Activated CD8-positive, alpha-beta T cell treated with anti-CD3 and anti-CD28 coated beads for 36 hours (primary cell): ENCODE data around the gene AGPAT4. TPM values are rescaled to one million over a fixed set of nuclear protein-coding genes. Genes with fewer than 3 reads are reported as not detected.

Experiments
- ATAC-seq: fragments of 200-7000 bp; cut with Tn5 transposase; one replicate; pipeline ENCODE4 v1.10.0; 2021; ENCODE audit warnings: mild to moderate bottlenecking, moderate library complexity
- CTCF ChIA-PET: fragments of 350-600 bp; sonication (Branson Sonifier 250); formaldehyde crosslinking; loops from one replicate; lab custom pipeline; 2021; ENCODE audit warnings: antibody characterized with exemption; lab: Charles Lee
- POLR2A ChIA-PET: fragments of 350-600 bp; sonication (Branson Sonifier 250); formaldehyde crosslinking; loops from one replicate; lab custom pipeline; 2021; ENCODE audit warnings: antibody characterized with exemption; lab: Charles Lee
- DNase-seq: peaks from one replicate; pipeline ENCODE4 v3.0.0-alpha.2; 2020
- H3K27ac Mint-ChIP-seq: one replicate; pipeline ENCODE4 v1.8.0; 2021; ENCODE audit warnings: mild to moderate bottlenecking, mixed read lengths
- H3K27me3 Mint-ChIP-seq: one replicate; pipeline ENCODE4 v1.8.0; 2021; ENCODE audit warnings: mixed read lengths
- H3K36me3 Mint-ChIP-seq: one replicate; pipeline ENCODE4 v1.8.0; 2021; ENCODE audit warnings: low read depth, mixed read lengths
- H3K4me1 Mint-ChIP-seq: one replicate; pipeline ENCODE4 v1.8.0; 2021; ENCODE audit warnings: low read depth, mixed read lengths
- H3K4me3 Mint-ChIP-seq: one replicate; pipeline ENCODE4 v1.8.0; 2021; ENCODE audit warnings: mild to moderate bottlenecking, moderate library complexity, mixed read lengths
- H3K9me3 Mint-ChIP-seq: one replicate; pipeline ENCODE4 v1.8.0; 2021; ENCODE audit warnings: mixed read lengths
- intact Hi-C: fragments of 100-400 bp; cut with micrococcal nuclease; formaldehyde crosslinking; loops from one replicate; pipeline ENCODE4 v1.10.0; 2022
- total RNA-seq, 2 experiments: library from RNA; stranded (reverse); gene quantifications; one replicate each; pipeline ENCODE4 v1.2.3, GENCODE V29; 2021
- TF ChIP-seq, protein P1 (sequence below): fragments of 200-600 bp; IDR thresholded peaks from one replicate; pipeline ENCODE4 v1.8.0; 2022; ENCODE audit warnings: antibody characterized with exemption, mild to moderate bottlenecking

The AGPAT4 gene
- total RNA-seq, 2 experiments from 2014 or later, result 3.5 to 4.7 TPM

DNA sequence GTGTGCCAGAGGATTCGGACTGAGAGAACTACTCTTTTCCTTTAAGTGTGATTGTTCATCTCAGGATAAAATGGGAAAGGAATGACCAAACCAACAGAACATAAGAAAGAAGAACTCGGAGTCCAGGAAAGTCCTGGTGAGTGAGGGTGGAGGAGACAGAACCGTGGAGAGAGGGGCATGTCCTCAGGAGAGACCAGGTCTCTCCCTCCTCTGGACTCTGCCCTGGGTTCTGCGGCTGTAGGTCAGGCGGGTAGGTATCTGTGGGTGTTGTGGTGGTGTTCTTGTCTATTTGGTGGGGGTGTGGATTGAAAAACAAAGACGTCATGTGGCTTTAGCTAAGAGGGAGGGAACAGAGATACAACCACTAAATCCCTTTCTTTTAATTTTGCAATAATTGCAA is 29.1 kb upstream of the AGPAT4 start:
- H3K9me3 Mint-ChIP-seq, result no peaks in the 10 kb centered on the region
- no peaks in the 10 kb centered on the region for H3K27me3 Mint-ChIP-seq
- CTCF ChIA-PET, result no interaction called here
- no peak for DNase-seq
- H3K4me1 Mint-ChIP-seq, result no peaks in the 10 kb centered on the region
- intact Hi-C loops, result no loop called here
- no peak overlapping the region for H3K4me3 Mint-ChIP-seq
- H3K27ac Mint-ChIP-seq, result no peak overlapping the region
- H3K36me3 Mint-ChIP-seq, result no peaks in the 10 kb centered on the region
- POLR2A ChIA-PET, result no interaction called here
- ATAC-seq, result no peak
- TF ChIP-seq, protein P1, sequence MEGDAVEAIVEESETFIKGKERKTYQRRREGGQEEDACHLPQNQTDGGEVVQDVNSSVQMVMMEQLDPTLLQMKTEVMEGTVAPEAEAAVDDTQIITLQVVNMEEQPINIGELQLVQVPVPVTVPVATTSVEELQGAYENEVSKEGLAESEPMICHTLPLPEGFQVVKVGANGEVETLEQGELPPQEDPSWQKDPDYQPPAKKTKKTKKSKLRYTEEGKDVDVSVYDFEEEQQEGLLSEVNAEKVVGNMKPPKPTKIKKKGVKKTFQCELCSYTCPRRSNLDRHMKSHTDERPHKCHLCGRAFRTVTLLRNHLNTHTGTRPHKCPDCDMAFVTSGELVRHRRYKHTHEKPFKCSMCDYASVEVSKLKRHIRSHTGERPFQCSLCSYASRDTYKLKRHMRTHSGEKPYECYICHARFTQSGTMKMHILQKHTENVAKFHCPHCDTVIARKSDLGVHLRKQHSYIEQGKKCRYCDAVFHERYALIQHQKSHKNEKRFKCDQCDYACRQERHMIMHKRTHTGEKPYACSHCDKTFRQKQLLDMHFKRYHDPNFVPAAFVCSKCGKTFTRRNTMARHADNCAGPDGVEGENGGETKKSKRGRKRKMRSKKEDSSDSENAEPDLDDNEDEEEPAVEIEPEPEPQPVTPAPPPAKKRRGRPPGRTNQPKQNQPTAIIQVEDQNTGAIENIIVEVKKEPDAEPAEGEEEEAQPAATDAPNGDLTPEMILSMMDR, result no peak

- H3K36me3 Mint-ChIP-seq, result no peaks in the 10 kb centered on the region
- DNase-seq (no peak), ATAC-seq (no peak)
- no peaks in the 10 kb centered on the region for H3K9me3 Mint-ChIP-seq
- H3K27ac Mint-ChIP-seq, result no peak overlapping the region
- ChIA-PET POLR2A (no interaction called here), CTCF (interaction anchor here (1.8 kb wide), 1 partner anchor 70 kb away, joined by 6 read pairs; no protein-coding TSS in a partner anchor)
- H3K4me1 Mint-ChIP-seq, result no peaks in the 10 kb centered on the region
- TF ChIP-seq, protein P1, result no peak
- H3K4me3 Mint-ChIP-seq, result no peak overlapping the region
- no peaks in the 10 kb centered on the region for H3K27me3 Mint-ChIP-seq
- intact Hi-C loops, result no loop called here
Measured at GRCh38 chr6:161301338-161301737, 27.5 kb upstream of the AGPAT4 start.

GRCh38 chr6:161300823-161301222 is 27.0 kb upstream of the AGPAT4 start:
- Mint-ChIP-seq H3K27me3 (no peaks in the 10 kb centered on the region), H3K9me3 (no peaks in the 10 kb centered on the region), H3K36me3 (no peaks in the 10 kb centered on the region), H3K4me1 (no peaks in the 10 kb centered on the region), H3K27ac (no peak overlapping the region), H3K4me3 (no peak overlapping the region)
- TF ChIP-seq, protein P1, result no peak
- intact Hi-C loops, result no loop called here
- POLR2A ChIA-PET, result no interaction called here
- no peak for DNase-seq
- no peak for ATAC-seq
- CTCF ChIA-PET, result interaction anchor here (1.8 kb wide), 1 partner anchor 70 kb away, joined by 6 read pairs; no protein-coding TSS in a partner anchor

- Mint-ChIP-seq H3K9me3 (no peaks in the 10 kb centered on the region), H3K27me3 (no peaks in the 10 kb centered on the region), H3K27ac (no peak overlapping the region), H3K4me3 (no peak overlapping the region), H3K36me3 (no peaks in the 10 kb centered on the region), H3K4me1 (no peaks in the 10 kb centered on the region)
- intact Hi-C loops, result no loop called here
- CTCF ChIA-PET, result interaction anchor here (1.2 kb wide), 1 partner anchor 24 kb away, joined by 3 read pairs; no protein-coding TSS in a partner anchor
- POLR2A ChIA-PET, result no interaction called here
- TF ChIP-seq, protein P1, result no peak
- DNase-seq (no peak), ATAC-seq (no peak)
Measured at GRCh38 chr6:161299726-161300125, 25.9 kb upstream of the AGPAT4 start.

DNA sequence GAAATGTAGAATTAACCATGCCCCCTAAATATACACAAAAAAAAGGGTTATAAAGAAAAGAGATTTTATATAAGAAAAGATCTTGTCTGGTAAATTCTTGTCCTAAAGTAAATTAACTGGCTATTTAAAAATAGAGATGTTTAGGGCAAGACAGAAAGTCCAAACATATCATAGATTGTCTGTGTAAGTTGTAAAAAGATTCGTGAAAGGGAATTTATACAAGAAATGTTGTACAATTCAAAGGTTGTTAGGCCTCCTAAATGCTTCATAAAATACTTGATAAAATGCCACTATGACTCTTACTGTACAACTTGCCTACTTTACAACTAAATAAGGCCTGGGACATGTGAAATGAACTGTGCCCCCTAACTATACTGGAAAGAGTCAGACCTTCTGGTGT is 21.9 kb upstream of the AGPAT4 start:
- H3K36me3 Mint-ChIP-seq, result no peaks in the 10 kb centered on the region
- ATAC-seq, result no peak
- no peaks in the 10 kb centered on the region for H3K9me3 Mint-ChIP-seq
- TF ChIP-seq, protein P1, result no peak
- no peak overlapping the region for H3K4me3 Mint-ChIP-seq
- ChIA-PET CTCF (no interaction called here), POLR2A (no interaction called here)
- DNase-seq, result no peak
- no peak overlapping the region for H3K27ac Mint-ChIP-seq
- peaks cover 2% of the 10 kb centered on the region for H3K27me3 Mint-ChIP-seq
- no peaks in the 10 kb centered on the region for H3K4me1 Mint-ChIP-seq
- intact Hi-C loops, result no loop called here
